KOPT-K1 (cell line): ENCODE measurements around the gene SECTM1.
"Not testable (repeated sequence)": the region's sequence is repeated elsewhere in the genome, so short reads cannot be mapped to it uniquely, and the experiment has no call there.

Experiments
- H3K27ac ChIP-seq: fragments of 200-600 bp; sonication (generic); 2 replicates; pipeline ENCODE4 v1.5.1; 2016; ENCODE audit warnings: antibody characterized with exemption, mild to moderate bottlenecking, low read depth, low read length; ENCODE audit not compliant: poor library complexity, severe bottlenecking
- H3K36me3 ChIP-seq: fragments of 200-600 bp; sonication (generic); 2 replicates; pipeline ENCODE4 v1.5.1; 2017; ENCODE audit warnings: antibody characterized with exemption, mild to moderate bottlenecking, low read length, moderate library complexity; ENCODE audit not compliant: insufficient read depth
- H3K9me3 ChIP-seq: fragments of 200-600 bp; sonication (generic); 2 replicates; pipeline ENCODE4 v1.5.1; 2017; ENCODE audit warnings: antibody characterized with exemption, low read length, mild to moderate bottlenecking; ENCODE audit not compliant: insufficient read depth, poor library complexity, severe bottlenecking

The SECTM1 gene

DNA sequence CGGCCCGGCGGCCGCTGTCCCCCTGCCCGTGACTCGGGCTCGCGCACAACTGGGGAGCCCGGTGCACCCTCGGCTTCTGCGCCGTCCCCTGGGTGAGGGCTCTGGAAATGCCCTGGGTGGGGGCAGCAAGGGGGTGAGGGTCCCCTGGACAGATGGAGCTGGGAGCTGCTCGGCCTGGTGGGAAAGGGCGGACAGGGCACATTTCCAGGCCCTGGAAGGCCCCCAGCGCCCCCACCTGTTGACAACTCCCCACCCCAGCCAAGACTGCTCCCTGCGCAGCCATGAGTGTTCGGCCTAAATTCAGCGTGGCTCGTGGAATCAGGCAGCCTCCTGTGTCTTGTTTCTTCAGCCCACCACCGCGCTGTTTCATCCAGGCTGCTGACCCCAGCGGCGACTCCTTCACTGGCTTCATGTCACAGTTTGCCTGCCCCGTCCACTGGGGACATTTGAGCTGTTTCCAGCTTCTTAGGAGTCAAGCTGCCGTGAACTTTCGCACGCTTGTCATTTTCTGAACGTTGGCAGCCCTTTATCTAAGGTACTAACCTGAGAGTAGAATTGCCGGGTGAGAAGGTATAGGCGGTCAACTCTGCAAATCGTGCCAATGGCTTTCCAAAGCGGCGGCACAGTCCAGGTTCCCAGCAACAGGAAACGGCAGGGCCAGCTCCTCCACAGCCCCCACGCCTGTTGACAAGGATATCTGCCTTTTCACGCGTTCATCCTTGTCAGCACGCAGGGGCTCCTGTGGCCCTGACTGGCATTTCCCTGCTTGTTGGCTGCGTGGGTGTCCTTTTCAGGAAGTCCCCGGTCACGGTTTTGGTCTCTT lies 38.9 kb upstream of the SECTM1 start:
- no peaks in the 10 kb centered on the region for H3K9me3 ChIP-seq
- H3K36me3 ChIP-seq, result no peaks in the 10 kb centered on the region
- no peak overlapping the region for H3K27ac ChIP-seq

DNA sequence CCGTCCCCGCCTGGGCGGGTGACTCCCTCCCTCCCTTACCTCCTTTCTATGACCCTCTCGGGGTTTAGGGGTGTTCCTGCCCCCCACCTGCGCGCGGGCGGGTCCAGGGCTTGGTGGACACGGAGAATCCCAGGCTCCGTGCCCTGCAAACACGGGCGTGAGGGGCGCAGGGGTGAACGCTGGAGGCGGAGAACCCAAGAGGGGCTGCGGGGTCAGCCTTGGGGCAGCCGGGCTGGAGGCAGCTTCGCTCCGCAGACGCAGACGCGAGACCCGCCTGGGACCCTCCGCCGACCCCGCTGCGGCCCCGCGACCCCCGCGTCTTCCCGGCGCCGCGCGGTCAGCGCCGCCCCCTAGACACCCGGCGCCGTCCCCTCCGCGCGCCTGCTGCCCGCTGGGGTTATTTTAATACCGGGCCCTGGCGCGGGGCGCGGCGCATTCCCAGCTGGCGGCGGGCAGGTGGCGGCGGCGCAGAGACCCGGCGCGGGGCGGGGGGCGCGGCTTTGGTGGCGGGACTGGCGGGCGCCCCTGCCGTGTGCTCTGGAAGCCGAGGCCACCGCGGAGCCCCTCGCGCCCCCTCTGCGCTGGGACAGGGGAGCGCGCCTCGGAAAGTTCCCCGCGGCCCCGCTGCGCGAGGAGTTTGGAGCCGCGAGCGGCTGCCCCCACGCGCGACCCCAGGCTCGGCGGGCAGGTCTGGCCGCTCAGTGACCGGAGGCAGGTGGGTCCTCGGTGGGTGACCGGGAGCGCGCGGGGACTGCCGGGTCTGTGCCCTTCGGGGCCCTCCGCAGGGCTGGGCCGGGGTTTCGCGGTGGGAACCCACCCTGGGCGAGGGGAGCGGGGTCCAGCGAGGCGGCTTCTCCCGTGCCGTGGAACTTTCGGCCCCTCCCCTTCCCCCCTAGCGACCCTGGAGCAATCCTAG lies 38.0 kb upstream of the SECTM1 start, which contains the start of gene UTS2R:
Gene UTS2R (plus strand): TSS at position 433 of the 916 bp plus-strand sequence. CDS start 2,560 bp downstream, outside the sequence.
- Histone ChIP-seq H3K9me3 (no peaks in the 10 kb centered on the region), H3K36me3 (no peaks in the 10 kb centered on the region), H3K27ac (no peak within 1 kb of the TSS)

DNA sequence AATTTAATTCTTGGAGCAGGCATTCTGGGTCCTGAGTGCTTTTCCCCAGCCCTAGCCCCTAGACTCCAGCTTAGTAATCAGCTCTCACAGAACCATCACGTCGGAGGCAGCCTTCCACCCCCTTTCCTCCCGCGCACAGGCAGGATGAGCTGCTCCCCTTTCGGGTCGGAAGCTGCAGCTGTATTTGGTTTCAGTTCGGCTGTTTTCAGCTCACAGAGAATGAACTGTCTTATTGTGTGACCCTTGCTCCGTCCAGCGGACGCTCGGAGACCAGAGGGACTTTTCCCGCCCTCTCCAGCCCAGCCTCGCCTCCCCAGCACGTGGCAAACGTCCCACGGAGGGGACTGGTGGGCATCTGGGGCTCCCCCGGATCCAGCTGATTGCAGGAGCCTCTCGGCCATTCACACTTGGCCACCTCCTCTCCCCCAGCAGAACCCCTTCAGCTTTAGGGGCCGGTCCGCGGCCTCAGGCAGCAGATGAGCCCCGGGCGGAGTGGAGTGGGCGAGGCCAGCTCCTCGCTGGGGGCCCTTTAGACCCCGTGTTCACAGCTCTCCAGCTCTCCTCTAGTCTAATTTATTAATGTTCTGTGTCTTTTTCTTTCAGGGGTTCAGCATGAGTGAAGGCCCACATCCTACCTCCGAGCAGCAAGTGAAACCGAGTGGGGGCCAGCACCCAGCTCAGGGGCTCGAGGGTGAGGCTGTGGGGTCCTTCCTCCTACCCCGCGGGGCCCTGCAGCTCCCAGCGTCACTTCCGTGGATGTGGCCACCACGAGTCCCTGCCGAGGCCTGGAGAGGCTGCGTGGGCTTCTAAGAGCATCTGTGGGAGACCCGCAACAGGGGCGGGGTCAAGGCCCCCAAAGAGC lies 37.1 kb upstream of the SECTM1 start:
- Histone ChIP-seq H3K9me3 (no peaks in the 10 kb centered on the region), H3K36me3 (no peaks in the 10 kb centered on the region), H3K27ac (no peak overlapping the region)

DNA sequence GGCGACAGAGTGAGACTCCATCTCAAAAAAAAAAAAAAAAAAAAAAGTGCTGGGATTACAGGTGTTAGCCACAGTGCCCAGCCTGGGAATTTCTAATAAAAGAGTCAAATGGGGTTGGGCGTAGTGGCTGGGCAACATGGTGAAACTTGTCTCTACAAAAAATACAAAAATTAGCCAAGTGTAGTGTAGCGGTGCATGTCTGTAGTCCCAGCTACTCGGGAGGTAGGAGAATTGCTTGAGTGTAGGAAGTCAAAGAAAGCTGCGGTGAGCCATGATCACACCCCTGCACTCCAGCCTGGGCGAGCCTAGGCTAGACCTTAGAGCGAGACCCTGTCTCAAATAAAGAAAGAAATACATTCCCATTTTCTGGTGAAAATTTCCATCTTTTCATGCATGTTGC lies 35.6 kb upstream of the SECTM1 start:
- Histone ChIP-seq H3K27ac (no peak overlapping the region), H3K36me3 (no peaks in the 10 kb centered on the region), H3K9me3 (no peaks in the 10 kb centered on the region)

DNA sequence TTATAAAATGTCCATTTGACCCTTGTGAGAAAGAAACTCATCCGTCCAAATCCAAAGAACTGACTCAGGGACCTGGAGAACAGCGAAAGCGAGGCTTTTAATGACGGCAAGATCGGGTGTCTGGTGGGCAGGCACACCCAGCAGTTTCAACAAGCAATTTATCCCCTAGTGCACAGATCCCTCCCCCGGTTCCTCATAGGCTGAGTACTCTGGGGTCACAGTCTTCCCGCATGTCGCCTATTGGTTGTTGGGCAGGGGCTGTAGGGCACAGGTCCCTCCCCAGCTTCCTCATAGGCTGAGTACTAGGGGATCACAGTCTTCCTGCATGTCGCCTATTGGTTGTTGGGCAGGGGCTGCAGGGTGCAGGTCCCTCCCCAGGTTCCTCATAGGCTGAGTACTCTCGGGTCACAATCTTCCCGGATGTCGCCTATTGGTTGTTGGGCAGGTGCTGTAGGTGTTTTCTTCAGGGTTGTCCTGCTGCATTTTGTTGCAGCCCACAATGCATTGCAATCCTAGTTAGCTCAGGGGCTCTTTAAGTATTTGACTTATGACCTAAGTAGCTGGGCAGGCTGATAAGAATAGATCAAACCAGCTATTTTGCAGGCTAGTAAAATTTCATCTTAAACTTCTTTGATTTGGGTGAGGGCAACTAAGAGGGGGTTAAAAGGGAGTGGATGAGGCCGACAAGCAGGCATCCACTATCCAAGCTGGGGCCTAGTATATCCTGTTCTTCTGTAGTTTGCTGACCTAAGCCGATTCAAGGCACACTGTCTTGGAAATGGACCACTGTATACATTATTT lies 34.4 kb upstream of the SECTM1 start:
- Histone ChIP-seq H3K36me3 (no peaks in the 10 kb centered on the region), H3K9me3 (no peaks in the 10 kb centered on the region), H3K27ac (peak overlapping the region; percentile 48)

DNA sequence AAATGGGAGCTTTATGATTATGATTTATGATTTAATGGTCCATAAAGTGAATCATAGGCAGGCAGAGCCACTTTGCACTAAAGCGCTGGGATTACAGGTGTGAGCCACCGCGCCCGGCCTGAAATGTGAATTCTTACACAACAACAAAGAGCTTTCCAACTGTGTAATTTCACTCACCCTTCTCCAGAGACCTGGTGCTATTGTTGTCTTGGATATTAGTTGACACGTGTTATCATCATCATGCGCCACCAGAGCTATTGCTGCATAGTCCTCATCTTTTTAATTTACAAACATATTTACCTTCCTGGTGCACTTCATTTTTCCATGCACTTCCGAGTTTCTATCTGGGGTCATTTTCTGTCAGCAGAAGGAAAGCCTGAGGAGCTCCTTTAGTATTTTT lies 33.2 kb upstream of the SECTM1 start:
- Histone ChIP-seq H3K9me3 (no peaks in the 10 kb centered on the region), H3K36me3 (no peaks in the 10 kb centered on the region), H3K27ac (no peak overlapping the region)

DNA sequence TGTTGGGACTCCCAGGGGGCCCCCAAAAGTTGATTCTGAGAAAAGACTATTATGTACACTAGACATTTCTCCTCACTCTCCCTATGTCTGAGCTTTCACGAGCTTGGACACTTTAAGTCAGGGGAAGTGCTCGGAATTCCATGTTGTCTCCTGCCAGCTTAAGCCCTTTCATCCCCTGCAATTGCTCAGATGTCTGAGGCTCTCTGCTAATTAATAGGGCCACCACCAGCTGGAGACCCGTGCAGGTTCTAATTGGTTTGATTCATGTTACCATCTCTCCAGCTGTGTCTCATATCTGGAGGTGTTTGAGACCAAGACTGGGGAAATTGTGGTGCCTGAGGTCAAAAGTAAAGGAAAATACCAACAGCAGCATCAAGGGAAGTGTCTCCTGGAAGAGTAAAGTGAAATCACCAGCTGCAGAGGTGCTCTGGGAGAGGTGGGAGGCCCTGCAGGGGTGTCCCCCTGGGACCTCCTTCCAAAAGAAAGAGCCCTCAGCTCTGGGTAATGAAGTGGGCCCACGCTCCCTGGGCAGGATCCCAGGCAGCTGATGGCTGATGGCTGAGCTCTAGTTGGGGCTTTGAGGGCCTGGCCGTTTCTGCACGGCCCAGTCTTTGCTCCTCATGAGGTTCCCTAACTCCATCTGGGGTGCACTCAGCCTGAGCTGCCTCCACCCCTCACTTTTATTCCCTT lies 32.2 kb upstream of the SECTM1 start:
- Histone ChIP-seq H3K36me3 (no peaks in the 10 kb centered on the region), H3K27ac (no peak overlapping the region), H3K9me3 (no peaks in the 10 kb centered on the region)

DNA sequence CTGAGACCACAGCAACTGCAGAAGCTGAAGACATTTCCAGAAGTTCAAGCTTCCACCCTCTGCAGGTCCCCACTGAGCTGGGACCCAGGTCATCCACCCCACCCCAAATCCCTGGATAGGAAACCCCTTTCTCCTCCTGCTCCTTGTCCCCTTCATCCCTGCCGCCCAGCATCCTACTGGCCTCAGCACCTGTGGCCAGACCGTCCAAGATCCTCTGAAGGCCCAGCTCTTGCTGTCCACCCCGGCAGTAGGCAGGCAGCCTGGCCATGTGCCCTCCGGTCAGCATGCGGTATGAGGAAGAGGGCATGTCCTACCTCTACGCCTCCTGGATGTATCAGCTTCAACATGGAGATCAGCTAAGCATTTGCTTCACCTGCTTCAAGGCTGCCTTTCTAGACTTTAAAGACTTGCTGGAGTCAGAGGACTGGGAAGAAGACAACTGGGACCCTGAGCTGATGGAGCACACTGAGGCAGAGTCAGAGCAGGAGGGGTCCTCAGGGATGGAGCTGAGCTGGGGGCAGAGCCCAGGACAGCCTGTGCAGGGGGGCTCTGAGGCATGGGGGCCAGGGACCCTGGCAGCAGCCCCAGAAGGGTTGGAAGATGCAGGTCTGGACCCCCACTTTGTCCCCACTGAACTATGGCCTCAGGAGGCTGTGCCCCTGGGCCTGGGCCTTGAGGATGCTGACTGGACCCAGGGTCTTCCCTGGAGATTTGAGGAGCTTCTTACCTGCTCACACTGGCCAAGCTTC lies 28.5 kb upstream of the SECTM1 start:
- no peaks in the 10 kb centered on the region for H3K9me3 ChIP-seq
- no peak overlapping the region for H3K27ac ChIP-seq
- H3K36me3 ChIP-seq, result no peaks in the 10 kb centered on the region

DNA sequence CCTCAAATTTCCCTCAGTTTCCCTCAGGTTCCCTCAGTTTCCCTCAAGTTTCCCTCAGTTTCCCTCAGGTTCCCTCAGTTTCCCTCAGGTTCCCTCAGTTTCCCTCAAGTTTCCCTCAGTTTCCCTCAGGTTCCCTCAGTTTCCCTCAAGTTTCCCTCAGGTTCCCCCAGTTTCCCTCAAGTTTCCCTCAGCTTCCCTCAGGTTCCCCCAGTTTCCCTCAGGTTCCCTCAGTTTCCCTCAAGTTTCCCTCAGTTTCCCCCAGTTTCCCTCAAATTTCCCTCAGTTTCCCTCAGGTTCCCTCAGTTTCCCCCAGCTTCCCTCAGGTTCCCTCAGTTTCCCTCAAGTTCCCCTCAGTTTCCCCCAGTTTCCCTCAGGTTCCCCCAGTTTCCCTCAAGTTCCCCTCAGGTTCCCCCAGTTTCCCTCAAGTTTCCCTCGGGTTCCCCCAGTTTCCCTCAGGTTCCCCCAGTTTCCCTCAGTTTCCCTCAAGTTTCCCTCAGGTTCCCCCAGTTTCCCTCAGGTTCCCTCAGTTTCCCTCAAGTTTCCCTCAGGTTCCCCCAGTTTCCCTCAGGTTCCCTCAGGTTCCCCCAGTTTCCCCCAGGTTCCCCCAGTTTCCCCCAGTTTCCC lies 26.0 kb upstream of the SECTM1 start:
- H3K27ac ChIP-seq, result peak overlapping the region; percentile 57
- H3K36me3 ChIP-seq, H3K9me3 ChIP-seq: not testable (repeated sequence)

DNA sequence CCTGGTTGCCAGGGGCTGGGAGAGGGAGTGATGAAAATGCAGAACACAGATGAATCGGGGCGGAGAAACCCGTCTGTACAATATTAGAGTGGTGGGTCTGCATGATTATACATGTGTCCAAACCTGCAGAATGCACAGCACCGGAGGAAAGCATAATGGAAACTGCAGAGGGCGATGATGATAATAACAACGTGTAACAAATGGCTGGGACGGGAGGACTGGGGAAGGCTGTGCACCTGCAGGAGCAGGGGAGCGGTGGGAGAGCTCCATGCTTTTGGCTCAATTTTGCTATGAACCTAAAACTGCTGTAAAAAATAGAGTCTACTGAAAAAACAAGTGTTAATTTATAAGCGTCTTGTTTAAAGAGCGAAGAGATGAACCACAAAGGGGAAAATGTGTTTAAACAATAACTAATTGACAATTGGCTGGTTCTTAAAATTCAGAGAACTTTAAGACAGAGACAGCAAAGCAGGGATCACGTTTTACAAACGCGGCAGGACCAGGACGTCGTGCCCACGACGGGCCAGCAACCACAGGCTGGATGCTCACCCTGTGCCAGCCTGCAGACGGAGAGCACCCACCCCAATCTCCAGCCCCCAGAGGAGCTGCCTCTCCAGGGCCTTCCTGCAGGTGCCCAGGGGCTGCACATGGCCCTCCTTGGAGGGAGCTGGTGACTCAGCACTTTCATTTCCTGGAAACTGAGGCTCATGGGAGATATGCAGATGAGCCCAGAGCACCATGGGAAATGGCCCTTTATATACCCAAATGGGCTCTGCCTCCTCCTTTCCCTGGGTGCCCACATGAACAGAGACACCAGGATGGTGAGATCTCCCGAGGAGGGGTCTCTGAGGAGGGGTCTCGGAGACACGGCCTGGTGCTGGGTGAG lies 25.1 kb upstream of the SECTM1 start, which contains the start of gene TEX19:
Gene TEX19 (plus strand): TSS at position 783 of the 886 bp plus-strand sequence. CDS start 2,904 bp downstream, outside the sequence.
- Histone ChIP-seq H3K9me3 (no peaks in the 10 kb centered on the region), H3K27ac (peak within 1 kb of the TSS; percentile 57)

DNA sequence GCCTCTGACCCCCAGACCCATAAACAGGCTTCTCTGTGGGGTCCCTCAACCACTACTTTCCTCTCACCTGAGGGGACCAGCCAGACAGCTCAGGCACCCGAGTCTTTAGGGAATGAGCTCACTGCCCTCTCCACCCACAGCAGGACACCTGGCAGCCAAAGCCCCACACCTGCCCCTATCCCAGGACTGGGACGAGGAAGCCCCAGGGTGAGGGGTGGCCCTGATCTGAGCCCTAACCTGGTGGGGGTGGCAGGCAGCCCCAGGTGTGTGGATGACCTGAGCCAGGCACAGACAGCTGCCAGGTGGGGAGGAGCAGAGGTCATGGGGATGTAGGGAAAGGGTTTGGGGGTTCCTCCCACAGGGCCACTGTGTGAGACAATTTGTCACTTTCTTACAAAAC lies 23.8 kb upstream of the SECTM1 start:
- Histone ChIP-seq H3K9me3 (no peaks in the 10 kb centered on the region), H3K27ac (no peak overlapping the region), H3K36me3 (no peaks in the 10 kb centered on the region)

More for the DNA sequence above, 25.1 kb upstream of the SECTM1 start, which contains the start of gene TEX19:
- H3K36me3 ChIP-seq, result no peaks in the 10 kb centered on the region

DNA sequence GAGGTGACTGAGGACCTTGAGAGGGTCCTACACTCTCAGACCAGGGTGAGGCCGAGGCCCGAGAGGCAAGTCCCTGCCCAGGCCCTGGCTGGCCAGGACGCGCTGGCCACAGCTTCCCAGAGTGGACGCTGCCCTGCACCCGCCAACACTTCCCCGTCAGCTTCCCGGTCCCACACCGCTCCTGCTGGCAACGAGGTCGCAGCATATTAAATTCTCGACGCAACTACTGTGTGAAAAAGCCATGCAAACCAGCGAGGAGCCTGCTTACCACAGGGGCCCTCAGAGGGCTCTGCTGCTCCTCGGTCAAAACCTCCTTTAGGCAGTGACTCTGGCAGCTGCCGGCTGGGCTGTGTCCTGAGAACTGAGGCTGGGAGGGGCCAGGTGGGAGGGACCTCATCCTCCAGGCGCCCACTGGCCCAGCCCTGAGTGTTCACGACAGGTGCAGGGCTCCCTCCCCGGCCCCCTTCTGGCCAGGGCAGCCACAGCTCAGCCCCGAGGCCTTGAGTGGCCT lies 23.3 kb upstream of the SECTM1 start:
- Histone ChIP-seq H3K36me3 (no peaks in the 10 kb centered on the region), H3K27ac (no peak overlapping the region), H3K9me3 (no peaks in the 10 kb centered on the region)
